H1 (cell line): ENCODE data around the gene SMTNL2. TPM values are rescaled to one million over a fixed set of nuclear protein-coding genes. Genes with fewer than 3 reads are reported as not detected.

Experiments used
- CTCF ChIA-PET: fragments of 300-600 bp; sonication (Branson Sonifier 250); formaldehyde crosslinking; loops from one replicate; lab custom pipeline; 2021; ENCODE audit not compliant: partially characterized antibody; lab: Charles Lee
- POLR2A ChIA-PET: fragments of 300-600 bp; sonication (Branson Sonifier 250); formaldehyde crosslinking; loops from one replicate; lab custom pipeline; 2021; ENCODE audit warnings: inconsistent platforms; ENCODE audit not compliant: partially characterized antibody; lab: Charles Lee
- DNase-seq, 2 experiments: peaks; one replicate each; pipeline versions ENCODE4 v3.0.0 to v3.0.0-alpha.2; 2010 to 2022; ENCODE audit warnings: low spot score in 2 of 2, low read depth in 1 of 2, mixed read lengths in 1 of 2
- FAIRE-seq: peaks from 2 replicates; lab custom pipeline; 2011; peaks lifted over from hg19 to GRCh38; lab: Jason Lieb, UNC
- H2AFZ ChIP-seq: 2 replicates; pipeline ENCODE4 v1.8.1; 2012; ENCODE audit warnings: low read length, inconsistent platforms
- H2AK5ac ChIP-seq: 2 replicates; pipeline ENCODE4 v1.6.1; 2013; ENCODE audit warnings: low read depth, low read length
- H2BK120ac ChIP-seq: replicated peaks from 2 replicates; pipeline ENCODE3; 2013; ENCODE audit warnings: low read depth, low read length, inconsistent platforms
- H2BK12ac ChIP-seq: 2 replicates; pipeline ENCODE4 v1.6.1; 2013; ENCODE audit warnings: low read depth, low read length
- H2BK15ac ChIP-seq: 2 replicates; pipeline ENCODE4 v1.6.1; 2013; ENCODE audit warnings: low read length
- H2BK20ac ChIP-seq: 2 replicates; pipeline ENCODE4 v1.6.1; 2013; ENCODE audit warnings: low read length
- H2BK5ac ChIP-seq: 2 replicates; pipeline ENCODE4 v1.6.1; 2013; ENCODE audit warnings: low read depth, low read length
- H3K14ac ChIP-seq: 2 replicates; pipeline ENCODE4 v1.6.1; 2013; ENCODE audit warnings: inconsistent platforms; ENCODE audit not compliant: insufficient read length
- H3K18ac ChIP-seq: 2 replicates; pipeline ENCODE4 v1.6.1; 2013; ENCODE audit warnings: low read length; ENCODE audit errors: extremely low read depth
- H3K23ac ChIP-seq: 2 replicates; pipeline ENCODE4 v1.6.1; 2013; ENCODE audit warnings: inconsistent platforms; ENCODE audit not compliant: insufficient read length
- H3K23me2 ChIP-seq: 2 replicates; pipeline ENCODE4 v1.6.1; 2013; ENCODE audit warnings: low read depth, low read length
- H3K27ac ChIP-seq: 2 replicates; pipeline ENCODE4 v1.6.1; 2011; ENCODE audit warnings: low read depth, low read length, inconsistent platforms
- H3K27me3 ChIP-seq, 4 experiments: replicated peaks in 1 of 4; 1 replicate in 1 of 4; 2 replicates in 3 of 4; pipeline versions ENCODE4 v1.6.1 to v1.8.1; 2011 to 2013; ENCODE audit warnings: low read length in 3 of 4, mild to moderate bottlenecking in 3 of 4, inconsistent platforms in 2 of 4, mixed read lengths in 2 of 4, moderate library complexity in 1 of 4; ENCODE audit not compliant: control insufficient read depth in 3 of 4, insufficient read depth in 3 of 4; ENCODE audit errors: extremely low read depth in 1 of 4
- H3K36me3 ChIP-seq, 4 experiments: 2 replicates each; pipeline versions ENCODE4 v1.6.1 to v1.8.1; 2011 to 2013; ENCODE audit warnings: mild to moderate bottlenecking in 4 of 4, low read length in 3 of 4, moderate library complexity in 2 of 4, control low read depth in 1 of 4, inconsistent platforms in 1 of 4; ENCODE audit not compliant: insufficient read depth in 4 of 4, control insufficient read depth in 2 of 4
- H3K4ac ChIP-seq: replicated peaks from 2 replicates; pipeline ENCODE3; 2013; ENCODE audit warnings: low read length, low read depth, mixed read lengths, inconsistent platforms; ENCODE audit not compliant: insufficient read length
- H3K4me1 ChIP-seq, 4 experiments: replicated peaks in 1 of 4; 1 replicate in 1 of 4; 2 replicates in 3 of 4; pipeline versions ENCODE4 v1.6.1 to v1.8.1; 2011 to 2013; ENCODE audit warnings: low read length in 3 of 4, inconsistent platforms in 2 of 4, mixed read lengths in 1 of 4; ENCODE audit not compliant: insufficient read depth in 4 of 4, control insufficient read depth in 3 of 4
- H3K4me2 ChIP-seq, 2 experiments: 2 replicates each; pipeline versions ENCODE4 v1.6.1 to v1.8.1; 2011 to 2013; ENCODE audit warnings: low read depth in 2 of 2, low read length in 2 of 2, control low read depth in 1 of 2, inconsistent platforms in 1 of 2, mild to moderate bottlenecking in 1 of 2; ENCODE audit not compliant: insufficient read depth in 1 of 2
- H3K4me3 ChIP-seq, 4 experiments: fragments of 200-600, 300-600 bp in 1 of 4; sonication (generic), shearing (Covaris generic), sonication (Bioruptor Twin) in 1 of 4; 2 replicates each; pipeline versions ENCODE4 v1.5.1 to v1.8.1; 2011 to 2016; ENCODE audit warnings: low read length in 4 of 4, low read depth in 3 of 4, control low read depth in 2 of 4, inconsistent platforms in 2 of 4, mild to moderate bottlenecking in 2 of 4, mixed read lengths in 1 of 4, moderate library complexity in 1 of 4; ENCODE audit not compliant: insufficient read depth in 2 of 4; ENCODE audit errors: extremely low read depth in 1 of 4
- H3K56ac ChIP-seq: replicated peaks from 2 replicates; pipeline ENCODE3; 2013; ENCODE audit warnings: low read depth, mild to moderate bottlenecking, mixed read lengths, low read length, inconsistent platforms; ENCODE audit not compliant: insufficient read length
- H3K79me1 ChIP-seq: 2 replicates; pipeline ENCODE4 v1.6.1; 2013; ENCODE audit warnings: low read depth, low read length, control low read depth
- H3K79me2 ChIP-seq, 2 experiments: 2 replicates each; pipeline versions ENCODE4 v1.6.1 to v1.8.1; 2012 to 2013; ENCODE audit warnings: low read length in 2 of 2, mild to moderate bottlenecking in 2 of 2, inconsistent platforms in 1 of 2; ENCODE audit not compliant: insufficient read depth in 2 of 2, control insufficient read depth in 1 of 2
- H3K9ac ChIP-seq, 4 experiments: replicated peaks in 1 of 4; 1 replicate in 1 of 4; 2 replicates in 3 of 4; pipeline versions ENCODE4 v1.6.1 to v1.8.1; 2011 to 2013; ENCODE audit warnings: low read depth in 3 of 4, low read length in 3 of 4, control low read depth in 2 of 4, mild to moderate bottlenecking in 2 of 4, moderate library complexity in 2 of 4, inconsistent platforms in 1 of 4; ENCODE audit errors: extremely low read depth in 1 of 4
- H3K9me3 ChIP-seq, 2 experiments: 2 replicates each; pipeline versions ENCODE4 v1.6.1 to v1.8.1; 2012 to 2013; ENCODE audit warnings: mild to moderate bottlenecking in 2 of 2, moderate library complexity in 2 of 2, control low read depth in 1 of 2, inconsistent platforms in 1 of 2, low read depth in 1 of 2, low read length in 1 of 2, mixed read lengths in 1 of 2; ENCODE audit not compliant: insufficient read depth in 2 of 2
- H4K20me1 ChIP-seq, 2 experiments: replicated peaks in 1 of 2; 2 replicates each; pipeline versions ENCODE3 to v1.8.1; 2011 to 2013; ENCODE audit warnings: inconsistent platforms in 2 of 2, low read length in 2 of 2, mild to moderate bottlenecking in 1 of 2; ENCODE audit not compliant: insufficient read depth in 2 of 2, control insufficient read depth in 1 of 2
- H4K5ac ChIP-seq: 2 replicates; pipeline ENCODE4 v1.6.1; 2013; ENCODE audit warnings: low read length, low read depth, mixed read lengths, inconsistent platforms; ENCODE audit not compliant: insufficient read length
- H4K8ac ChIP-seq: 2 replicates; pipeline ENCODE4 v1.8.0; 2013; ENCODE audit warnings: mild to moderate bottlenecking, moderate library complexity, low read length, inconsistent platforms; ENCODE audit not compliant: insufficient read depth; ENCODE audit errors: extremely low read depth
- H4K91ac ChIP-seq: replicated peaks from 2 replicates; pipeline ENCODE3; 2013; ENCODE audit warnings: low read length, mixed read lengths, inconsistent platforms; ENCODE audit not compliant: insufficient read length
- CHD1 ChIP-seq: IDR thresholded peaks from 2 replicates; pipeline ENCODE4 v1.6.1; 2012; ENCODE audit warnings: low read depth, low read length, improper control_type of control experiment
- E2F6 ChIP-seq: IDR thresholded peaks from 2 replicates; pipeline ENCODE4 v1.6.1; 2012; ENCODE audit warnings: inconsistent platforms
- FOSL1 ChIP-seq: IDR thresholded peaks from 2 replicates; pipeline ENCODE4 v1.6.1; 2011; ENCODE audit warnings: mild to moderate bottlenecking, low read depth, low read length, moderate library complexity; ENCODE audit not compliant: insufficient read depth
- GTF2F1 ChIP-seq: IDR thresholded peaks from 2 replicates; pipeline ENCODE4 v1.6.1; 2012; ENCODE audit warnings: low read depth, low read length, improper control_type of control experiment, borderline replicate concordance
- JUN ChIP-seq: IDR thresholded peaks from 2 replicates; pipeline ENCODE4 v1.6.1; 2011; ENCODE audit warnings: low read depth, mild to moderate bottlenecking, improper control_type of control experiment, low read length
- KDM5A ChIP-seq: fragments of 200-600 bp; IDR thresholded peaks from 2 replicates; pipeline ENCODE4 v1.7.1; 2012; ENCODE audit warnings: mild to moderate bottlenecking, low read length, inconsistent platforms, mixed read lengths
- NRF1 ChIP-seq: IDR thresholded peaks from 2 replicates; pipeline ENCODE4 v1.6.1; 2011; ENCODE audit warnings: mild to moderate bottlenecking, low read depth, low read length, improper control_type of control experiment
- RFX5 ChIP-seq: IDR thresholded peaks from 2 replicates; pipeline ENCODE4 v1.6.1; 2011; ENCODE audit warnings: low read depth, low read length, improper control_type of control experiment, borderline replicate concordance
- RXRA ChIP-seq: IDR thresholded peaks from 2 replicates; pipeline ENCODE4 v1.6.1; 2011; ENCODE audit warnings: low read depth, mild to moderate bottlenecking, low read length, moderate library complexity; ENCODE audit not compliant: insufficient read depth
- SIX5 ChIP-seq: IDR thresholded peaks from 2 replicates; pipeline ENCODE4 v1.6.1; 2011; ENCODE audit warnings: mild to moderate bottlenecking, low read depth, low read length
- whole genome bisulfite sequencing, 2 experiments: shearing (Covaris generic) in 1 of 2; methylation state at CpG; one replicate each; pipeline versions ENCODE4 v1.1.6 to v1.1.7; 2013 to 2015; ENCODE audit warnings: low lambda C conversion rate in 2 of 2, mixed read lengths in 2 of 2, inconsistent platforms in 1 of 2, low coverage in 1 of 2, missing lambda C conversion rate in 1 of 2; ENCODE audit not compliant: insufficient replicate concordance in 2 of 2, insufficient coverage in 1 of 2, insufficient read length in 1 of 2; ENCODE audit errors: extremely low coverage in 1 of 2, missing lambda C conversion rate in 1 of 2; 5-methylcytosine and 5-hydroxymethylcytosine counted together
- polyA plus RNA-seq, 7 experiments: library from polyadenylated mRNA; depleted of rRNA in 3 of 7; stranded (reverse) in 5 of 7; unstranded in 2 of 7; fragments of >200 nt in 5 of 7; fragments of 200-250 nt in 2 of 7; gene quantifications; 1 replicate in 5 of 7; 2 replicates in 1 of 7; 4 replicates in 1 of 7; pipeline versions ENCODE4 v1.2.1 to v1.2.3, GENCODE V29; 2011 to 2013; ENCODE audit warnings: missing spikeins in 2 of 7, mixed read lengths in 2 of 7
- total RNA-seq: library from RNA; stranded (reverse); fragmentation: NEBNext Ultra II Directional; extraction: Animal tissue kit (Norgen Biotek cat#: 25700); gene quantifications from 2 replicates; pipeline ENCODE4 v1.2.1, GENCODE V29; 2021

Gene SMTNL2
- total and polyA plus RNA-seq, 2 of the 8 experiments (the other 6 are each of a cell fraction or from before 2014, with no cell fraction given), result 3.6 to 4.5 TPM

- H3K4me2 ChIP-seq, result no peak overlapping the region
- peaks cover 19 to 48% (median 31%) of the 10 kb centered on the region in 4 experiments; a peak in 7 of 8 replicates for H3K36me3 ChIP-seq
- H2BK15ac ChIP-seq, result no peak overlapping the region
- H2BK5ac ChIP-seq, result no peak overlapping the region
- WGBS, 2 experiments, result 87% methylated on average over 12 of the region's 13 CpGs; no CpG with 5 or more reads in 1 of the 2 experiments
- no peak overlapping the region for H3K56ac ChIP-seq
- no peaks in the 10 kb centered on the region for H3K9me3 ChIP-seq
- no peak overlapping the region for H3K23ac ChIP-seq
- H3K14ac ChIP-seq, result no peak overlapping the region
- FAIRE-seq (no peak), DNase-seq (no peak)
- no peak overlapping the region for H4K8ac ChIP-seq
- H3K23me2 ChIP-seq, result peaks cover 4% of the 10 kb centered on the region; the same call in 1 of the 2 replicates
- H3K4ac ChIP-seq, result no peak overlapping the region
- H3K4me1 ChIP-seq, result peaks cover 0 to 29% (median 16%) of the 10 kb centered on the region in 4 experiments; a peak in 6 of 7 replicates
- no peak overlapping the region for H4K5ac ChIP-seq
- H2AFZ ChIP-seq, result no peak overlapping the region
- no peak overlapping the region for H3K4me3 ChIP-seq
- ChIA-PET POLR2A (interaction anchor here (0.9 to 37.1 kb wide), 7 partner anchors 8 to 117 kb away, joined by 3 to 546 read pairs (median 5); partner anchors contain the start of genes GGT6, MYBBP1A and SPNS3), CTCF (interaction anchor here (0.6 to 3.6 kb wide), 12 partner anchors 10 to 1808 kb away, joined by 3 to 15 read pairs (median 4); no protein-coding TSS in a partner anchor)
- no peak overlapping the region for H4K91ac ChIP-seq
- H3K27me3 ChIP-seq, result peaks cover 0 to 8% (median 4%) of the 10 kb centered on the region in 4 experiments; a peak in 3 of 7 replicates
- no peak overlapping the region for H2BK120ac ChIP-seq
- no peak overlapping the region for H3K9ac ChIP-seq
- no peak overlapping the region for H3K27ac ChIP-seq
- H3K79me1 ChIP-seq, result no peaks in the 10 kb centered on the region
- no peak overlapping the region for H2AK5ac ChIP-seq
- no peaks in the 10 kb centered on the region for H3K79me2 ChIP-seq
- peaks cover 11 to 27% of the 10 kb centered on the region in 2 experiments for H4K20me1 ChIP-seq
- no peak overlapping the region for H2BK20ac ChIP-seq
- H3K18ac ChIP-seq, result no peak overlapping the region
- no peak overlapping the region for H2BK12ac ChIP-seq
- no peak for TF ChIP-seq NRF1
- no peak for TF ChIP-seq CHD1
- TF ChIP-seq E2F6, result no peak
- no peak for TF ChIP-seq SIX5
- TF ChIP-seq GTF2F1, result no peak
- TF ChIP-seq KDM5A, result no peak
- TF ChIP-seq RXRA, result no peak
- TF ChIP-seq FOSL1, result no peak
- TF ChIP-seq JUN, result no peak
- TF ChIP-seq RFX5, result no peak
Observed at GRCh38 chr17:4538236-4539002, 45.9 kb upstream of the SMTNL2 start.
